Endometrium (tissue), 2 donors: ENCODE results near the gene PRKCQ.

Source experiments
- FAIRE-seq: peaks from 2 replicates; lab custom pipeline; 2012; peaks lifted over from hg19 to GRCh38; lab: Jason Lieb, UNC
- donor health status: control.
- donor health status: control.

The PRKCQ gene

GRCh38 chr10:6405713-6406112, 174.4 kb downstream of the PRKCQ start:
- FAIRE-seq: no peak

GRCh38 chr10:6404127-6405072, 175.7 kb downstream of the PRKCQ start:
- no peak for FAIRE-seq

GRCh38 chr10:6402960-6403359, 177.1 kb downstream of the PRKCQ start:
- FAIRE-seq: no peak

GRCh38 chr10:6402349-6402709, 177.7 kb downstream of the PRKCQ start:
- no peak for FAIRE-seq

- FAIRE-seq: peak; percentile 88
Measured at GRCh38 chr10:6401558-6402348, 178.3 kb downstream of the PRKCQ start.

GRCh38 chr10:6400821-6401465, 179.1 kb downstream of the PRKCQ start:
- FAIRE-seq: no peak

- FAIRE-seq: no peak
Measured at GRCh38 chr10:6400331-6400730, 179.7 kb downstream of the PRKCQ start.

GRCh38 chr10:6399879-6400278, 180.2 kb downstream of the PRKCQ start:
- FAIRE-seq: no peak

GRCh38 chr10:6399231-6399741, 180.8 kb downstream of the PRKCQ start:
- no peak for FAIRE-seq

- FAIRE-seq: no peak
Measured at GRCh38 chr10:6398399-6398798, 181.7 kb downstream of the PRKCQ start.

- FAIRE-seq: no peak
Measured at GRCh38 chr10:6396652-6397051, 183.4 kb downstream of the PRKCQ start.

- FAIRE-seq: no peak
Measured at GRCh38 chr10:6396226-6396625, 183.8 kb downstream of the PRKCQ start.

- FAIRE-seq: no peak
Measured at GRCh38 chr10:6395606-6396005, 184.5 kb downstream of the PRKCQ start.

GRCh38 chr10:6394084-6394483, 186.0 kb downstream of the PRKCQ start:
- FAIRE-seq: no peak

GRCh38 chr10:6393168-6393567, 186.9 kb downstream of the PRKCQ start:
- FAIRE-seq: no peak

- no peak for FAIRE-seq
Measured at GRCh38 chr10:6390213-6390845, 189.7 kb downstream of the PRKCQ start.

GRCh38 chr10:6388261-6388893, 191.7 kb downstream of the PRKCQ start:
- FAIRE-seq: no peak

GRCh38 chr10:6386960-6387359, 193.1 kb downstream of the PRKCQ start:
- no peak for FAIRE-seq

GRCh38 chr10:6386346-6386745, 193.7 kb downstream of the PRKCQ start:
- no peak for FAIRE-seq

- no peak for FAIRE-seq
Measured at GRCh38 chr10:6385665-6386064, 194.4 kb downstream of the PRKCQ start.

- no peak for FAIRE-seq
Measured at GRCh38 chr10:6384847-6385246, 195.2 kb downstream of the PRKCQ start.

- FAIRE-seq: no peak
Measured at GRCh38 chr10:6384031-6384430, 196.0 kb downstream of the PRKCQ start.
